K562 (cell line): Measurements from ENCODE around the gene KLRC3. TPM values are rescaled to one million over a fixed set of nuclear protein-coding genes. Genes with fewer than 3 reads are reported as not detected.
A peak's percentile ranks its signal among the peaks of the same experiment; 100 is the strongest.

Source experiments
- ATAC-seq: fragments of 200-7000 bp; cut with Tn5 transposase; 3 replicates; pipeline ENCODE4 v1.9.1; 2020; ENCODE audit warnings: moderate library complexity
- BruUV-seq: library from RNA; stranded (reverse); fragments of 400-500 nt; replicated peaks from 2 replicates; lab custom pipeline; 2021; lab: Mats Ljungman, UMichigan
- CTCF ChIA-PET: fragments of 300-600 bp; formaldehyde crosslinking; extraction: SDS; loops from one replicate; lab custom pipeline; 2021; ENCODE audit warnings: low intra/inter-chr PET ratio; lab: Yijun Ruan, JAX
- POLR2A ChIA-PET: fragments of 300-600, 350-650 bp; sonication (Branson Sonifier 250); formaldehyde crosslinking; extraction: SDS; loops from one replicate; lab custom pipeline; 2021; ENCODE audit warnings: antibody characterized with exemption, inconsistent platforms; lab: Yijun Ruan, JAX
- DNase-seq, 4 experiments: peaks; one replicate each; pipeline versions ENCODE4 v3.0.0 to v3.0.0-alpha.2; 2011 to 2018; ENCODE audit warnings: low spot score in 3 of 4, mixed read lengths in 3 of 4; ENCODE audit errors: extremely low read depth in 1 of 4
- FAIRE-seq: peaks from 2 replicates; lab custom pipeline; 2011; peaks lifted over from hg19 to GRCh38; lab: Jason Lieb, UNC
- H2AFZ ChIP-seq: 2 replicates; pipeline ENCODE4 v1.6.0; 2011; ENCODE audit warnings: low read depth, low read length, control low read depth, inconsistent platforms
- H3K27ac ChIP-seq: fragments of 200-600 bp; 3 replicates; pipeline ENCODE4 v1.8.0; 2011; ENCODE audit warnings: low read depth, mild to moderate bottlenecking, control low read depth, inconsistent platforms, low read length, moderate library complexity, mixed read lengths; ENCODE audit errors: extremely low read depth
- H3K27me3 ChIP-seq, 2 experiments: fragments of 300-600 bp in 1 of 2; 2 replicates in 1 of 2; 3 replicates in 1 of 2; pipeline versions ENCODE4 v1.6.0 to v1.8.0; 2011; ENCODE audit warnings: inconsistent platforms in 2 of 2, low read length in 2 of 2, mild to moderate bottlenecking in 1 of 2, mixed read lengths in 1 of 2, moderate library complexity in 1 of 2; ENCODE audit not compliant: control insufficient read depth in 2 of 2, insufficient read depth in 2 of 2
- H3K36me3 ChIP-seq: fragments of 300-600 bp; 3 replicates; pipeline ENCODE4 v1.8.0; 2011; ENCODE audit warnings: mild to moderate bottlenecking, low read length, inconsistent platforms; ENCODE audit not compliant: control insufficient read depth, insufficient read depth
- H3K4me1 ChIP-seq, 2 experiments: fragments of 200-600 bp in 1 of 2; replicated peaks in 1 of 2; 2 replicates in 1 of 2; 3 replicates in 1 of 2; pipeline versions ENCODE4 v1.5.1 to v1.8.0; 2011; ENCODE audit warnings: inconsistent platforms in 2 of 2, low read length in 2 of 2, mild to moderate bottlenecking in 1 of 2, mixed read lengths in 1 of 2, moderate library complexity in 1 of 2; ENCODE audit not compliant: control insufficient read depth in 2 of 2, insufficient read depth in 2 of 2
- H3K4me2 ChIP-seq: 2 replicates; pipeline ENCODE4 v1.6.1; 2011; ENCODE audit warnings: low read length, control low read depth, inconsistent platforms, mixed read lengths; ENCODE audit not compliant: insufficient read depth
- H3K4me3 ChIP-seq: fragments of 200-600 bp; sonication (generic), shearing (Covaris generic); 2 replicates; pipeline ENCODE4 v1.5.1; 2016; ENCODE audit warnings: control low read depth, inconsistent platforms
- H3K79me2 ChIP-seq: fragments of 200-600 bp; 3 replicates; pipeline ENCODE4 v1.8.0; 2011; ENCODE audit warnings: low read length, inconsistent platforms; ENCODE audit not compliant: control insufficient read depth, insufficient read depth
- H3K9ac ChIP-seq, 2 experiments: 2 replicates each; pipeline versions ENCODE4 v1.6.0 to v1.6.1; 2011; ENCODE audit warnings: low read depth in 2 of 2, low read length in 2 of 2, control low read depth in 1 of 2, inconsistent platforms in 1 of 2, mild to moderate bottlenecking in 1 of 2, mixed read lengths in 1 of 2; ENCODE audit not compliant: insufficient read depth in 1 of 2
- H3K9me1 ChIP-seq: one replicate; pipeline ENCODE4 v1.6.0; 2011; ENCODE audit warnings: inconsistent platforms, mild to moderate bottlenecking, low read length, moderate library complexity; ENCODE audit not compliant: control insufficient read depth, insufficient read depth
- H3K9me3 ChIP-seq: replicated peaks from 2 replicates; pipeline ENCODE4 v1.5.1; 2011; ENCODE audit warnings: low read depth, low read length, inconsistent platforms; ENCODE audit not compliant: control insufficient read depth, insufficient read depth
- H4K20me1 ChIP-seq: replicated peaks from 2 replicates; pipeline ENCODE4 v1.6.1; 2011; ENCODE audit warnings: low read length, inconsistent platforms, mixed read lengths; ENCODE audit not compliant: control insufficient read depth, insufficient read depth
- FOXA3 ChIP-seq, 2 experiments: fragments of 450-650 bp in 1 of 2; sonication (generic) in 1 of 2; formaldehyde crosslinking; IDR thresholded peaks in 1 of 2; conservative IDR thresholded peaks in 1 of 2; 2 replicates each; pipeline versions ENCODE4 v1.4.0 to v1.8.0; 2020 to 2022; ENCODE audit warnings: mild to moderate bottlenecking in 2 of 2, missing genetic modification reagents in 1 of 2
- NCOA2 ChIP-seq, 2 experiments: fragments of 450-650 bp; IDR thresholded peaks; 2 replicates each; pipeline ENCODE4 v1.6.1; 2018; ENCODE audit warnings: mild to moderate bottlenecking in 2 of 2, moderate library complexity in 1 of 2; ENCODE audit not compliant: partially characterized antibody in 2 of 2
- RAD21 ChIP-seq, 2 experiments: fragments of 250-450 bp in 1 of 2; fragments of 450-650 bp in 1 of 2; sonication (Bioruptor Pico) in 1 of 2; formaldehyde crosslinking in 1 of 2; IDR thresholded peaks in 1 of 2; conservative IDR thresholded peaks in 1 of 2; 2 replicates each; pipeline versions ENCODE4 v1.4.0 to v1.8.0; 2020 to 2022; ENCODE audit warnings: mild to moderate bottlenecking in 2 of 2, moderate library complexity in 1 of 2
- XRCC3 ChIP-seq: fragments of 450-650 bp; IDR thresholded peaks from 2 replicates; pipeline ENCODE4 v1.6.1; 2017; ENCODE audit warnings: mild to moderate bottlenecking, moderate library complexity
- ZNF586 ChIP-seq: fragments of 450-650 bp; formaldehyde crosslinking; conservative IDR thresholded peaks from 2 replicates; pipeline ENCODE4 v1.4.0; 2020; ENCODE audit warnings: mild to moderate bottlenecking, moderate library complexity
- ZNF77 ChIP-seq: fragments of 250-450 bp; sonication (Bioruptor Pico); IDR thresholded peaks from 2 replicates; pipeline ENCODE4 v1.5.0; 2020
- WGBS: fragments of 100-300 bp; shearing (Covaris generic); methylation state at CpG from one replicate; pipeline ENCODE4 v1.1.6; 2016; ENCODE audit warnings: low coverage, mixed read lengths; ENCODE audit not compliant: insufficient coverage; ENCODE audit errors: missing lambda C conversion rate; 5-methylcytosine and 5-hydroxymethylcytosine counted together
- in situ Hi-C: fragments of 300-500 bp; cut with MboI; formaldehyde crosslinking; loops from 4 replicates; pipeline ENCODE4 v1.15.0; 2018; ENCODE audit warnings: inconsistent platforms, mixed read lengths
- intact Hi-C: fragments of 100-400 bp; cut with micrococcal nuclease; formaldehyde crosslinking; loops from 2 replicates; pipeline ENCODE4 v1.14.2; 2022
- polyA plus RNA-seq, 8 experiments: library from polyadenylated mRNA; depleted of rRNA in 4 of 8; stranded (reverse) in 5 of 8; unstranded in 3 of 8; fragments of >200 nt; fragmentation: Nextera tagmentation in 2 of 8; fragmentation: Illumina TruSeq in 1 of 8; extraction: Ambion mirVana in 2 of 8; extraction: Trizol in 1 of 8; gene quantifications; 2 replicates each; pipeline versions ENCODE4 v1.2.1 to v1.2.3, GENCODE V29; 2011 to 2014; ENCODE audit warnings: inconsistent platforms in 1 of 8, missing spikeins in 1 of 8
- total RNA-seq, 7 experiments: library from RNA; depleted of rRNA in 6 of 7; stranded (reverse); fragments of >200 nt in 6 of 7; fragmentation: Illumina TruSeq in 2 of 7; extraction: Trizol in 2 of 7; gene quantifications; 2 replicates each; pipeline versions ENCODE4 v1.2.1 to v1.2.3, GENCODE V29; 2011 to 2021; ENCODE audit warnings: low replicate concordance in 1 of 7
- TF ChIP-seq, protein P1 (sequence below), 2 experiments: fragments of 450-650 bp in 1 of 2; sonication (generic) in 1 of 2; formaldehyde crosslinking in 1 of 2; IDR thresholded peaks; 2 replicates each; pipeline versions ENCODE4 v1.7.1 to v1.9.0; 2016 to 2022; ENCODE audit warnings: inconsistent platforms in 1 of 2, mild to moderate bottlenecking in 1 of 2, missing genetic modification reagents in 1 of 2
- TF ChIP-seq, protein P2 (sequence below): fragments of 150-350 bp; IDR thresholded peaks from 2 replicates; pipeline ENCODE4 v1.6.1; 2014; ENCODE audit warnings: low read depth, mild to moderate bottlenecking, low read length, borderline replicate concordance

KLRC3 gene
- total and polyA plus RNA-seq, 9 of the 15 experiments (the other 6 are each of a cell fraction or from before 2014, with no cell fraction given): 0.09 to 0.32 (median 0.18) TPM; not detected in 5

GRCh38 chr12:10409392-10409791 is 11.0 kb downstream of the KLRC3 start, which contains the start of gene KLRC4:
Gene KLRC4 (minus strand): TSS chr12:10409757. CDS start chr12:10409575, 182 bp downstream.
- ATAC-seq: peak; percentile 90
- peak in 2 of 4 experiments; percentile 6 to 59 for DNase-seq
- Histone ChIP-seq H3K27ac (no peak within 1 kb of the TSS), H3K9ac (no peak within 1 kb of the TSS), H3K9me3 (no peaks in the 10 kb centered on the region), H3K4me2 (no peak within 1 kb of the TSS), H3K4me1 (peaks cover 0 to 3% of the 10 kb centered on the region in 2 experiments; a peak in 1 of 5 replicates), H3K36me3 (no peaks in the 10 kb centered on the region), H3K9me1 (no peaks in the 10 kb centered on the region), H3K27me3 (no peaks in the 10 kb centered on the region), H4K20me1 (no peaks in the 10 kb centered on the region), H3K4me3 (no peak within 1 kb of the TSS), H3K79me2 (no peaks in the 10 kb centered on the region), H2AFZ (peak within 1 kb of the TSS; percentile 53; the same call in 1 of the 2 replicates)
- in situ Hi-C loops: loop anchor here (5.0 kb wide), 1 partner anchor 48 kb away; no protein-coding TSS in a partner anchor
- peak; percentile 72 for FAIRE-seq
- 30% methylated on average over 1 of the region's 1 CpG for WGBS
- CTCF ChIA-PET: no interaction called here
- POLR2A ChIA-PET: no interaction called here
- intact Hi-C loops: no loop called here
- BruUV-seq: no TSS peak
- TF ChIP-seq, protein P1, sequence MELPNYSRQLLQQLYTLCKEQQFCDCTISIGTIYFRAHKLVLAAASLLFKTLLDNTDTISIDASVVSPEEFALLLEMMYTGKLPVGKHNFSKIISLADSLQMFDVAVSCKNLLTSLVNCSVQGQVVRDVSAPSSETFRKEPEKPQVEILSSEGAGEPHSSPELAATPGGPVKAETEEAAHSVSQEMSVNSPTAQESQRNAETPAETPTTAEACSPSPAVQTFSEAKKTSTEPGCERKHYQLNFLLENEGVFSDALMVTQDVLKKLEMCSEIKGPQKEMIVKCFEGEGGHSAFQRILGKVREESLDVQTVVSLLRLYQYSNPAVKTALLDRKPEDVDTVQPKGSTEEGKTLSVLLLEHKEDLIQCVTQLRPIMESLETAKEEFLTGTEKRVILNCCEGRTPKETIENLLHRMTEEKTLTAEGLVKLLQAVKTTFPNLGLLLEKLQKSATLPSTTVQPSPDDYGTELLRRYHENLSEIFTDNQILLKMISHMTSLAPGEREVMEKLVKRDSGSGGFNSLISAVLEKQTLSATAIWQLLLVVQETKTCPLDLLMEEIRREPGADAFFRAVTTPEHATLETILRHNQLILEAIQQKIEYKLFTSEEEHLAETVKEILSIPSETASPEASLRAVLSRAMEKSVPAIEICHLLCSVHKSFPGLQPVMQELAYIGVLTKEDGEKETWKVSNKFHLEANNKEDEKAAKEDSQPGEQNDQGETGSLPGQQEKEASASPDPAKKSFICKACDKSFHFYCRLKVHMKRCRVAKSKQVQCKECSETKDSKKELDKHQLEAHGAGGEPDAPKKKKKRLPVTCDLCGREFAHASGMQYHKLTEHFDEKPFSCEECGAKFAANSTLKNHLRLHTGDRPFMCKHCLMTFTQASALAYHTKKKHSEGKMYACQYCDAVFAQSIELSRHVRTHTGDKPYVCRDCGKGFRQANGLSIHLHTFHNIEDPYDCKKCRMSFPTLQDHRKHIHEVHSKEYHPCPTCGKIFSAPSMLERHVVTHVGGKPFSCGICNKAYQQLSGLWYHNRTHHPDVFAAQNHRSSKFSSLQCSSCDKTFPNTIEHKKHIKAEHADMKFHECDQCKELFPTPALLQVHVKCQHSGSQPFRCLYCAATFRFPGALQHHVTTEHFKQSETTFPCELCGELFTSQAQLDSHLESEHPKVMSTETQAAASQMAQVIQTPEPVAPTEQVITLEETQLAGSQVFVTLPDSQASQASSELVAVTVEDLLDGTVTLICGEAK (IDR thresholded peaks at IDR 0.05): no peak
- TF ChIP-seq, protein P1 (CRISPR knock-in tag; IDR thresholded peaks at IDR 0.05): no peak
- TF ChIP-seq ZNF77 (CRISPR knock-in tag) (no peak), FOXA3 (CRISPR knock-in tag; conservative IDR thresholded peaks at IDR 0.05 in 1 of 2, IDR thresholded peaks at IDR 0.05 in 1 of 2) (no peak), XRCC3 (no peak), NCOA2 (IDR thresholded peaks at IDR 0.05; ENCODE audit: partially characterized antibody in 2 of 2) (peak in 1 of 2 experiments; percentile 97), ZNF586 (no peak), RAD21 (CRISPR knock-in tag; conservative IDR thresholded peaks at IDR 0.05 in 1 of 2, IDR thresholded peaks at IDR 0.05 in 1 of 2) (0 out of 4 replicates have a peak, but pooled peaks of 1 of the 2 experiments have one; percentile 9)
- TF ChIP-seq, protein P2, sequence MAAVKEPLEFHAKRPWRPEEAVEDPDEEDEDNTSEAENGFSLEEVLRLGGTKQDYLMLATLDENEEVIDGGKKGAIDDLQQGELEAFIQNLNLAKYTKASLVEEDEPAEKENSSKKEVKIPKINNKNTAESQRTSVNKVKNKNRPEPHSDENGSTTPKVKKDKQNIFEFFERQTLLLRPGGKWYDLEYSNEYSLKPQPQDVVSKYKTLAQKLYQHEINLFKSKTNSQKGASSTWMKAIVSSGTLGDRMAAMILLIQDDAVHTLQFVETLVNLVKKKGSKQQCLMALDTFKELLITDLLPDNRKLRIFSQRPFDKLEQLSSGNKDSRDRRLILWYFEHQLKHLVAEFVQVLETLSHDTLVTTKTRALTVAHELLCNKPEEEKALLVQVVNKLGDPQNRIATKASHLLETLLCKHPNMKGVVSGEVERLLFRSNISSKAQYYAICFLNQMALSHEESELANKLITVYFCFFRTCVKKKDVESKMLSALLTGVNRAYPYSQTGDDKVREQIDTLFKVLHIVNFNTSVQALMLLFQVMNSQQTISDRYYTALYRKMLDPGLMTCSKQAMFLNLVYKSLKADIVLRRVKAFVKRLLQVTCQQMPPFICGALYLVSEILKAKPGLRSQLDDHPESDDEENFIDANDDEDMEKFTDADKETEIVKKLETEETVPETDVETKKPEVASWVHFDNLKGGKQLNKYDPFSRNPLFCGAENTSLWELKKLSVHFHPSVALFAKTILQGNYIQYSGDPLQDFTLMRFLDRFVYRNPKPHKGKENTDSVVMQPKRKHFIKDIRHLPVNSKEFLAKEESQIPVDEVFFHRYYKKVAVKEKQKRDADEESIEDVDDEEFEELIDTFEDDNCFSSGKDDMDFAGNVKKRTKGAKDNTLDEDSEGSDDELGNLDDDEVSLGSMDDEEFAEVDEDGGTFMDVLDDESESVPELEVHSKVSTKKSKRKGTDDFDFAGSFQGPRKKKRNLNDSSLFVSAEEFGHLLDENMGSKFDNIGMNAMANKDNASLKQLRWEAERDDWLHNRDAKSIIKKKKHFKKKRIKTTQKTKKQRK: no peak
